RPMI7951 (cell line): ENCODE results near the gene CCK. TPM values are rescaled to one million over a fixed set of nuclear protein-coding genes. Genes with fewer than 3 reads are reported as not detected.
"Not testable (repeated sequence)": the region's sequence is repeated elsewhere in the genome, so short reads cannot be mapped to it uniquely, and the experiment has no call there.

ENCODE experiments used
- DNase-seq: peaks from one replicate; pipeline ENCODE4 v3.0.0-alpha.2; 2012; ENCODE audit warnings: low read depth
- total RNA-seq: library from RNA; depleted of rRNA; stranded (reverse); fragments of >200 nt; shearing (Covaris generic); gene quantifications from 2 replicates; pipeline ENCODE4 v1.2.3, GENCODE V29; 2014; rRNA removed

CCK gene
- 1.6 and 7.7 TPM in 2 replicates for total RNA-seq

GRCh38 chr3:42266085-42266484, at the start of gene CCK:
Gene CCK, minus strand, starts transcription at chr3:42266185. Its CDS starts 2,555 bp downstream, at chr3:42263630.
- DNase-seq = no peak

GRCh38 chr3:42314411-42314810, 48.4 kb upstream of the CCK start:
- peak; percentile 9 for DNase-seq

DNA sequence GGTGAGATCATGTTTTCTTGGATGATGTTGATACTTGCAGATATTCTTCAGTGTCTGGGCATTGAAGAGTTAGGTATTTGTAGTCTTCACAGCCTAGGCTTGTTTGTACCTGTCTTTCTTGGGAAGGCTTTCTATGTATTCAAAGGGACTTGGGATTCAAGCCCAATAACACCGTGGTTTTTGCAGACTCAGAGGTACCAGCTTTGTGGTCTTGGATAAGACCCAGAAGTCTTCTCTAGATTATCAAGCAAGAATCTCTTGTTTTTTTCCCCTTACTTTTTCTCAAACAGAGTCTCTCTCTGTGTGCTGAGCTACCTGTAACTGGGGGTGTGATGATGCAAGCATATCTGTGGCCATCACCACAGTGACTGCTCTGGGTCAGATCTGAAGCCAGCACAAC, 42.7 kb upstream of the CCK start:
- no peak for DNase-seq

DNA sequence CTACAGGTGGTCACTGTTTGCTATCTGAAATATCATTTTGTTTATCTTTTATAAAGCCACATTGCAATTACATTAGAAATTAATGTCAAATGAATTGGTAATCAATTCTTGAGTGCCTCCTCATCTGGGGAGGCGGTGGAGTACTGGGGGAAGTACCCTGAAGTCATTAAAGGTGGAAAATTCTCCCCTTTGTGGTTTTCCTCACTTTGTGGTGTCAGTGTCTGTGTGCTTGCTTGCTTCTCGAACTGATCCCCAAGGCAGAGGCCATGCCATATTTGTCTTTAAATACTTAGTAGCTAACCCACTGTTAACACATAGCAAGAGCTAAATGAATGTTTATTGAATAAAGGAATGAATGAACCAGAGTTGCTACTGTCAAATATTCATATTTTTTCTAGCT, 40.5 kb upstream of the CCK start:
- no peak for DNase-seq

DNA sequence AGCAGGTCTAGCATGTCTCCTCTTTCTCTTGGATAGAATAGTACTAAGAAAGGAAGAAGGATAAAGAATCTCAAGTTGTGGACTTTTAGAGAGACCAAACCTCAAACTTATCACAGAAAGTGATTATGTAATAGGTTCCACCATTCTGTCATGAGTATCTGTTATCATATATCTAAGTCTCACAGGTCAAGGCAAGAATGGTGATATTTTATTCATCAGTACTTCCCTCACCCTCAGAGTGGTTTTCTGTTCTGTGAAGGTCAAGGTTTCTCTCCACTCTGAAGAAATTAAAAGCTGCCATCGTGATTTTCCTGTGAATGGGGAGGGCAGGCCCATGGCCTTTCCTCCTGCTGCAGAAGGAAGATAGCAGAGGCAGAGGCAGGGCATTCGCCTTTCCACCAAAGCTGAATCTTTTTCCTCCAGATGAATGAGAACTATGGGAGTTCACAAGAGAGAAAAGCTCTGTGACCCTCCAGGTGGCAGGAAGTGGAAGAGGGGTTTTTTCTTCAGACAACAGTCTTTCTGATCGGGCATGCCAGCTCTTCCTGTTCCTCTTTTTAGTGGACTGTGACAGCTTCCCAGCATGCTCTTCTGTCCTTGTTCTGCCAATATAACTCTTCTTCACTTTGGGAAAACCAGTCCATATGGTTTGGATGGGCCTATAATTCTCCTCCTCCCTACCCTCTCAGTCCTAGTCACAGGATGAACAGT, 37.1 kb upstream of the CCK start:
- DNase-seq = no peak

- DNase-seq = peak; percentile 14
Observed at GRCh38 chr3:42301446-42302175, 35.6 kb upstream of the CCK start.

DNA sequence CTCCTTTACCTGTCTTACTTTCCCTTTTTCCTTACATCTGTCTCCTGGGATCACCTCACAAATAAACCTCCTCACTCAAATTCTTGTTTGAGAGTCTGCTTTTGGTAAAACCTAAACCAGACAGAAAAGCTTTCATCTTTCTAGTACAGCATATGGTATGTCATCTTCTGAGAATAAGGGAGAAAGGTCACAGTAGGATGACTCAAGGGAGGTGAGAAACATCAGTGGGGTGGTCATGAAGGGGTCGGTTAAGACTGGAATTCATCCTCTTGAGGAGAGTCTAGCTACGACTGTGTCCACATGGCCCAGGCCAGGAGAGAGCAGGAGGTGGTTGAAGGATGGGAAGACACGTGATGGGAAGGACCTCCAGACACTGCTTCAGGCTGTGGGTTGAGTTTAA, 34.8 kb upstream of the CCK start:
- DNase-seq = no peak

DNA sequence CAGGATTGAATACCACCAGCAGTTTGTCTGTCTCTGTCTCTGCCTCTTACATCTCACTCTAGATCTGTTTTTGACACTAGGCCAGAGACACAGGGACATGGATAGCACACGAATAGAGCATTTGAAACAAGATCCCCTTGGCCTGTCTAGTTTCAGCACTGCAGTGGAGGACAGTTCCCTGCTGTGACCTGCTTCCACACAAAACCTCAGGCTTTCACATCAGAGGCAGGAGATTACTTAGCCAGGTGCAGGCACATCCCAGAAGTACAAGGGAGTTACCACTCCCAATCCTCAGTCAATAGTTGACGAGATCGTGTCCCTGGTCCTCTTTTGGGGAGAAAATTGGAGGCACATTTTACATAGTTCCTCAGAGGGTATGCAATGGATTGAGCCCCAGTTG, 34.0 kb upstream of the CCK start:
- peak; percentile 45 for DNase-seq

GRCh38 chr3:42298259-42298658, 32.3 kb upstream of the CCK start:
- DNase-seq = no peak

- no peak for DNase-seq
Observed at GRCh38 chr3:42292009-42292408, 26.0 kb upstream of the CCK start.

DNA sequence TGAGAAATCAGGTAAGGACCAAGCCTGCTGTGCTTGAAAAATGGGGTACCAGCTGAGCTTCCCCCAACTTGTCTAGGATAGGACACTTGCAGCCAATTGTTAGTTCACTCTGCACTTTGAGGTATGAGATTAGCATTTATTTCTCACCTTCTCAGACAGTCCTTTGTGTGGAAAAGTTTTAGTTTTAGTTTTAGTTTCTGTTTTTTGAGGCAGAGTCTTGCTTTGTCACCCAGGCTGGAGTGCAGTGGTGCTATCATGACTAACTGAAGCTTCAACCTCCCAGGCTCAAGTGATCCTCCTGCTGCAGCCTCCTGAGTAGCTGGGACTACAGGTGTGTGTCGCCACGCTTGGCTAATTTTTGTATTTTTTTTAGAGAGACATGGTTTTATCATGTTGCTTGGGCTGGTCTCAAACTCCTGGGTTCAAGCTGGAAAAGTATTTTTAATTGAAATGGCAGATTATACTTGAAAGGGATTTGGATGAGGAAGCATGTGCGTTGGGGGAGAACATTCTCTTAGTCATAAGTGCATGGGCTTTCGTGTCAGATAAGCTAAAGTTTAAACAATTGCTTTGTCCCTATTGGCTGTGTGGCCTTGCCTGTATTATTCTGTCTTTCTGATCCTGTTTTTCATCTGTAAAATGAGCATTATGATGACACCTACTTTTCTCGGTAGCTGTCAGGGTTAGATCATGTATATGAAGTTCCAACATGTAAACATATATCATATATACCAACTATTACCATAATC, 25.2 kb upstream of the CCK start:
- DNase-seq = no peak

GRCh38 chr3:42289026-42289425, 23.0 kb upstream of the CCK start:
- no peak for DNase-seq

GRCh38 chr3:42288385-42288784, 22.4 kb upstream of the CCK start:
- no peak for DNase-seq

DNA sequence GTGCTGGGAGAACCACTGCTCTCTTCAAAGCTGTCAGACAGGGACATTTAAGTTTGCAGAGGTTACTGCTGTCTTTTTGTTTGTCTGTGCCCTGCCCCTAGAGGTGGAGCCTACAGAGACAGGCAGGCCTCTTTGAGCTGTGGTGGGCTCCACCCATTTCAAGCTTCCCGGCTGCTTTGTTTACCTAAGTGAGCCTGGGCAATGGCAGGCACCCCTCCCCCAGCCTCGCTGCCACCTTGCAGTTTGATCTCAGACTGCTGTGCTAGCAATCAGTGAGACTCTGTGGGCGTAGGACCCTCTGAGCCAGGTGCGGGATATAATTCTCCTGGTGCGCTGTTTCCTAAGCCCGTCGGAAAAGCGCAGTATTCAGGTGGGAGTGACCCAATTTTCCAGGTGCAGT, 21.4 kb upstream of the CCK start:
- DNase-seq = not testable (repeated sequence)

GRCh38 chr3:42277676-42278075, 11.7 kb upstream of the CCK start:
- DNase-seq = no peak

DNA sequence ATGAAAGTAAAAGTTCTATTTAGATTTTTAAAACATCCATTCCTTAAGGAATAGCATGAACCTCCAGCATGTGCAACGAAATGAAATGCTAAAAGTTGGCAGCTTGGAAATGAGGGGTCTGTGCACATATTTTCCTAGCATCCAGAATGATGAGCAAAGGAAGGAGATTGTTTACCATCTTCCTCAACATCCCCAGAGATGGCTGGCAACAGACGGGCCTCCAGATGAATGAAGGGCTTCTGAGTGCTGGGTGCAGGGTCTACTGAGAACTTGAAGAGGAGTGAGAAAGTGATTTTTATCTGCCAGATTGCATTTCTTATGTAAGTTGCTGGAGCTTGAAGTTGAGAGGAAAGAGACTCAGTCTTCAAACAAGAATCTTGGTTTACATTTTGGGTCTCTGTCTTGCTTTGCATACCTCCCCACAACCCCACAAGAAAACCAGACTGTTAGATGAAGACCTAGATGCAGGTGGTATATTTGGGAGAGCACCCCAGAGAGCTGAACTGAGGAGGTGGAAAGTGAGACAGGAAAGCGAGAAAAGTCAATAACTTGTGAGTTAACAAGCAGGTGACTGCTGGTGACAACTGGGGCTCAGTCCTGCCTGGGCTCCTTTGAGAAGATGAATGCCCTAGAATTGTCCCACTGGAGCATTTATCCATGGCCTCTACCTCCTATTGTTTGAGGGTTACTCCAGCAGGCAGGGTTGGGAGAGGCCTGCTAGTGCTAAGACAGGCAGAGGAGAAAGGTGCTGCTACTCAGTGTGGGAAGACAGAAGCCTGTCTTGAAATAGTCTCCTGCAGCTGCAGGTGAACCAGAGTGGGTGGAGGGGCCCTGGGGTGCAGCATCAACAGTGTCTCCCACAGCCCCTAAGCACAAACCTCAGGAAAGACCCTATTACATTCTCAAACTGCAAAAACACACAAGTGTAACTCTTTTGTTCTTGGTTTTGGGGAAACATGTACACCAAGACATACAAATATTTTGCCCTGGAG, 10.5 kb upstream of the CCK start:
- no peak for DNase-seq

DNA sequence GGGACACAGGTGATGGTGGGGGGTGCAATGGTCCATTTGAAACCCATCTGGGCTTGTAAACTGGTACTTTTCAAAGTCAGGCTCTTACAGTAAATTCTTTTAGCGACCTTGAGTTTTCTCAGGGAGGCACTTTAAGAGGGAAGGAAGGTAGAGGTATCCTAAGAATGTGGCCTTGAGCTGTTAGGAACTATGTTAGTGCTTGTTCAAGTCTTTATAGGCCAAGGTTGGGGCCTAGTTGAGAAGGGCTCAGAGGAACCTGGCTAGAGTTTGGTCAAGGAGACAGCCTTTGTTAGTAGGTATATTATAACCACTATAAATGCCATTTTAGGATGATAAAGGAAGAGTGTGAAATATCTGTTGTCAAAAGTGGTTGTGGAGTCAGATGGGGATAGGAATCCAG, 9.2 kb upstream of the CCK start:
- no peak for DNase-seq

GRCh38 chr3:42274266-42274665, 8.3 kb upstream of the CCK start:
- DNase-seq = no peak

DNA sequence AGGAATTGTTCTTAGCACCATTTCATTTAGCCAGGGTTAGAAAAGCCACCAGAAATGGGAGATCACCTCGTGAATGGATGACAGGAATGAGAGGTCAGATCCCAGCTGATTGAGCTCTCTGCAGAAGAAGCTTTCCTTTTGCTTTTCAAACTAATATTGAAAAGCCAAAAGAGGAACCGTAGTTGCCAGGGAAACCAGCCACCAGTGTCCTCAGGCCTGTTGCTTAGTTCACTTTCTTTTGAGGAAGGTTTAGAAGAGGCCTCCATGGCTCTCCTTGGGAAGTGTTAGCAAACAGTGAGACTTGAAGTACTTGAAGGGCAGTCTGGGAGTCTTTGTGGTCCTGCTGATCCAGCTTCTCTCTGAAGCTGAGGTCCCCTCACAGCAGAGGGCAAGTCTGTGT, 7.4 kb upstream of the CCK start:
- DNase-seq = no peak

DNA sequence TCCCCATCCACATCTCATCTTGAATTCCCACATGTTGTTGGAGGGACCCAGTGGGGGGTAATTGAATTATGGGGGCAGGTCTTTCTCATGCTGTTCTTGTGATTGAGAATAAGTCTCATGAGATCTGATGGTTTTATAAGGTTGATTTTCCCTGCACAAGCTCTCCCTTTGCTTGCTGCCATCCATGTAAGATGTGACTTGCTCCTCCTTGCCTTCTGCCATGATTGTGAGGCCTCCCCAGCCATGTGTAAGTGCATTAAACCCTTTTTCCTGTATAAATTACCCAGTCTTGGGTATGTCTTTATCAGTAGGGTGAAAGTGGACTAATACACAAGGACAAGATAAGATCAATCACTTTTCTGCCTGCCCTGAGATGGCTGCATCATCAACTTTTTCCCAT, 5.8 kb upstream of the CCK start:
- no peak for DNase-seq

DNA sequence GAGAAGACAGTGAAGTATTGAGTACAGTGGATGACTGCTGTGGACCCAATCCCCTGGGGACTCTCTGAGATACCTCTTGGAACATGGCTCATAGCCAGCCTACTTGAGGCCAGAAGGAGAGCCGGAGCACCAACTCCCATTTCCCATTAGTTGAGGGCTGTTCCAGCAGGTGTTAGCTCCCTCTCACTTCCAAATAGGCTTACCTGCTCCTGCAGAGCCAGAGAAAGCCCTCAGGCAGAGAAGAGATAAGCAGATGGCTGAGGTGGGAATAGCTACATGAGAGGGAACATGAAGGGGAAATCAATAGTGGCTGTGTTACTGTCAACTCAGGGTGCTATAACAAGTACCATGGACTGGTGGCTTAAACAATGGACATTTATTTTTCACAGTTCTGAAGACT, 4.6 kb upstream of the CCK start:
- no peak for DNase-seq

GRCh38 chr3:42269647-42270046, 3.7 kb upstream of the CCK start:
- no peak for DNase-seq
